Calu3 (cell line): ENCODE results near the gene UTS2R. TPM values are rescaled to one million over a fixed set of nuclear protein-coding genes. Genes with fewer than 3 reads are reported as not detected.
"Not testable (repeated sequence)": the region's sequence is repeated elsewhere in the genome, so short reads cannot be mapped to it uniquely, and the experiment has no call there.

Experiments
- BruUV-seq: library from RNA; stranded (reverse); fragments of 400-500 nt; replicated peaks from 2 replicates; lab custom pipeline; 2021; lab: Mats Ljungman, UMichigan
- CTCF ChIA-PET: fragments of 300-600 bp; sonication (Branson Sonifier 250); formaldehyde crosslinking; loops from one replicate; lab custom pipeline; 2022; ENCODE audit warnings: antibody characterized with exemption; lab: Charles Lee
- DNase-seq: peaks from one replicate; pipeline ENCODE4 v3.0.0; 2022
- H3K27ac Mint-ChIP-seq: one replicate; pipeline ENCODE4 v1.8.0; 2022; ENCODE audit warnings: mixed read lengths; ENCODE audit not compliant: unreplicated experiment
- H3K27me3 Mint-ChIP-seq: one replicate; pipeline ENCODE4 v1.8.0; 2022; ENCODE audit warnings: mixed read lengths; ENCODE audit not compliant: unreplicated experiment
- H3K36me3 Mint-ChIP-seq: one replicate; pipeline ENCODE4 v1.8.0; 2022; ENCODE audit warnings: mild to moderate bottlenecking, moderate library complexity, mixed read lengths; ENCODE audit not compliant: insufficient read depth, unreplicated experiment
- H3K4me1 Mint-ChIP-seq: one replicate; pipeline ENCODE4 v1.8.0; 2022; ENCODE audit warnings: mild to moderate bottlenecking, low read depth, mixed read lengths; ENCODE audit not compliant: unreplicated experiment
- H3K4me3 Mint-ChIP-seq: one replicate; pipeline ENCODE4 v1.8.0; 2022; ENCODE audit warnings: mild to moderate bottlenecking, low read depth, moderate library complexity, mixed read lengths; ENCODE audit not compliant: unreplicated experiment
- H3K9me3 Mint-ChIP-seq: one replicate; pipeline ENCODE4 v1.8.0; 2022; ENCODE audit warnings: low read depth, mixed read lengths; ENCODE audit not compliant: unreplicated experiment
- CTCF ChIP-seq: fragments of 200-600 bp; IDR thresholded peaks from one replicate; pipeline ENCODE4 v1.8.0; 2022; ENCODE audit warnings: antibody characterized with exemption; ENCODE audit not compliant: unreplicated experiment
- intact Hi-C: fragments of 100-400 bp; cut with micrococcal nuclease; formaldehyde crosslinking; loops from one replicate; pipeline ENCODE4 v1.10.0; 2022; ENCODE audit not compliant: unreplicated experiment
- total RNA-seq: library from RNA; stranded (reverse); gene quantifications from 2 replicates; pipeline ENCODE4 v1.2.3, GENCODE V29; 2022

UTS2R gene
- total RNA-seq, 1 experiment from 2014 or later = not detected

- intact Hi-C loops = no loop called here
- no peak for TF ChIP-seq CTCF
- Mint-ChIP-seq H3K27ac (no peak overlapping the region), H3K4me3 (no peak overlapping the region), H3K36me3 (peaks cover 12% of the 10 kb centered on the region), H3K4me1 (peaks cover 14% of the 10 kb centered on the region), H3K27me3 (peaks cover 14% of the 10 kb centered on the region), H3K9me3 (no peaks in the 10 kb centered on the region)
- no TSS peak for BruUV-seq
- no peak for DNase-seq
- CTCF ChIA-PET = no interaction called here
These were observed 27.2 kb upstream of the UTS2R start for GRCh38 chr17:82344175-82344907.

- BruUV-seq = no TSS peak
- TF ChIP-seq CTCF = no peak
- CTCF ChIA-PET = no interaction called here
These were observed 26.2 kb upstream of the UTS2R start for GRCh38 chr17:82345151-82345976.

GRCh38 chr17:82346342-82347300, 24.9 kb upstream of the UTS2R start:
- peak overlapping the region; percentile 0 for H3K4me3 Mint-ChIP-seq
- TF ChIP-seq CTCF = no peak
- peaks cover 11% of the 10 kb centered on the region for H3K4me1 Mint-ChIP-seq
- DNase-seq = peak; percentile 34
- no TSS peak for BruUV-seq
- H3K27ac Mint-ChIP-seq = peak overlapping the region; percentile 13
- H3K27me3 Mint-ChIP-seq = peaks cover 18% of the 10 kb centered on the region
- H3K9me3 Mint-ChIP-seq = no peaks in the 10 kb centered on the region
- intact Hi-C loops = no loop called here
- H3K36me3 Mint-ChIP-seq = peaks cover 12% of the 10 kb centered on the region
- CTCF ChIA-PET = no interaction called here

More at GRCh38 chr17:82345151-82345976, 26.2 kb upstream of the UTS2R start:
- Mint-ChIP-seq H3K27ac (no peak overlapping the region), H3K4me1 (peaks cover 11% of the 10 kb centered on the region), H3K36me3 (peaks cover 12% of the 10 kb centered on the region), H3K9me3 (no peaks in the 10 kb centered on the region), H3K27me3 (peaks cover 18% of the 10 kb centered on the region), H3K4me3 (no peak overlapping the region)
- no peak for DNase-seq
- intact Hi-C loops = no loop called here

- H3K36me3 Mint-ChIP-seq, CTCF ChIA-PET, BruUV-seq: not testable (repeated sequence)
These were observed 23.6 kb upstream of the UTS2R start for GRCh38 chr17:82347994-82348393.

More at GRCh38 chr17:82347994-82348393, 23.6 kb upstream of the UTS2R start:
- peaks cover 11% of the 10 kb centered on the region for H3K4me1 Mint-ChIP-seq
- H3K27ac Mint-ChIP-seq, H3K4me3 Mint-ChIP-seq, intact Hi-C loops, DNase-seq, H3K9me3 Mint-ChIP-seq: not testable (repeated sequence)
- H3K27me3 Mint-ChIP-seq = peaks cover 18% of the 10 kb centered on the region
